Left hindlimb (tissue), 1 donor: Measurements from ENCODE around the gene CRP.
"Not testable (repeated sequence)": the region's sequence is repeated elsewhere in the genome, so short reads cannot be mapped to it uniquely, and the experiment has no call there.

Source experiments
- DNase-seq: peaks from one replicate; pipeline ENCODE4 v3.0.0-alpha.2; 2018

CRP gene, protein sequence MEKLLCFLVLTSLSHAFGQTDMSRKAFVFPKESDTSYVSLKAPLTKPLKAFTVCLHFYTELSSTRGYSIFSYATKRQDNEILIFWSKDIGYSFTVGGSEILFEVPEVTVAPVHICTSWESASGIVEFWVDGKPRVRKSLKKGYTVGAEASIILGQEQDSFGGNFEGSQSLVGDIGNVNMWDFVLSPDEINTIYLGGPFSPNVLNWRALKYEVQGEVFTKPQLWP

DNA sequence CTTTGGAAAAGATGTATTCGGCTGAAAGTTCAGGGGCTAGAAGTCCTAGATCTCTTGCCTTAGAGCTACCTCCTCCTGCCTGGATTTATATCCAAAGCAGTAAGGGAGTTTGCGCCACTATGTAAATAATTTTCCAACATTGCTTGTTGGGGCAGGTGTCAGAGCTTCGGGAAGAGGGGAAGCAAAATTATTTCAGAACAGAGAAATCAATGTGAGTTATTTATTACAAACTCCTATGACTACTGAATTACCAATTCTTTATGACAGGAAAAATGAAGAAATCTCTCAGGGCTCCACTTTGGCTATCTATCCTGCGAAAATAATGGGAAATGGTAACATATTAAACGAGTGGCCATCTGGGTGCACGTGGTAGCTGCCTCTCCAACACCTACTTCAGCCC lies at the start of gene CRP:
TSS of gene CRP (minus strand) at position 61 of the 400 bp plus-strand sequence. CDS start 104 bp downstream, outside the sequence.
- no peak for DNase-seq

DNA sequence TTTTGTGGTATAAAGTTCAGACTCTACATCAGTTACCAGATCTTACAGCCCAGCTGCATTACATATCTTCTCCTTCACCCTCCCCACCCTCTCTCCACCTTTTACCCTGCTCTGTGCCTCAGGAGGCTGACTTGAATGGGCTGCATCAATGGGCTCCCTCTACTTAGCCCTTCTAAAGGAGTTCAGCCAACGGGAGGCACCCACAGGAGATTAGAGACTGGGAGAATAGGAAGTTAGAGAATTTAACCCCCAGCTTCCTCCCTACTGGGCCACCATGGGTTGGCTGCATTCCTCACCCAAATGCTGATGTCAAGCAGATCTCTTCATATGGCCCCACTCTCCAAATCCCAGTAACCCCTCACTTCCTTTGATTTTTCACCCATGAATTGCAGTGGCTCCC lies 49.3 kb upstream of the CRP start:
- DNase-seq: no peak

DNA sequence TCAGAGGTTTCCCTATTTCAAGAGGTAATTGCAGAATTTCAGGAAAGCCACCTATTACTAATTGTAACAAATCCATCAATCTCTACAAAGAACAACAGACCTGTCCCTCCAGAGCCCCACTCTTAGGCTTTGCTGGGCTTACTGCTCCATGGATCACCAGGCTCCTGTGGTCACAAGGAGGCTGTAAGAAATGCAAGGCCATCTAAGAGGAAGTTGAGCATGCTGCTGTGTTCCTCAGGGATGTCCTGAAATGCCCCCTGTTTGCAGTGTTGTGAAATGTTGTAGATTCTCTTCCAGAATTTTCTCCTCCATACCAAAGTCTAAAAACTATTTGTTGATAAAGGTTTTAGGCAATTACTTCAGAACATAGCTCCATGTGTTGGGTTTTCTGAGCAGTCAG lies 42.0 kb upstream of the CRP start:
- DNase-seq: no peak

DNA sequence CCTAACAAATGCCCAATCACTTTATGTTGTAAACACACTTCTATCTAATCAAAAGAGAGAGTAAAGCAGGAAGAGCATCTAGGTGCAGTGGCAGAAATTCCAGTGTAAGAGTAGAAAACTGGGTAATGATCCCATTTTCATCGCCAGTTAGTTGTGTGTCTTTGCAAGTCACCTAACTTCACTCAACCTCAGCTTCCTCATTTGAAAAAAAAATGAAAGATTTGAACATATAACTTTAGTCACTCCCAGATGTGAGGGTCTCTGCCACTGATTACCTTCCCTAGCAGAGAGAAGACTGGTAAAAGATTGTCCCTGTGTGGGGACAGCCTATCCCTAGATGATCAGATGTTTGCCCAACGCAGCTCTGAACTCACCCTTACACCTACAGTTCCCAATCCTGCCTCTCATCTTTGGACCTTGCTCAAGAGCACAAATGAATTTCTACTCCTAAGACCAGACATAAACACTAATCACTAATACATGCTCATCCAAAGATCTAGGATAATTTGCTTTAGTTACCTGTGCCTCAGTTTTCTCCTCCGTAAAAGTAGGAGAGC lies 41.1 kb upstream of the CRP start:
- no peak for DNase-seq

DNA sequence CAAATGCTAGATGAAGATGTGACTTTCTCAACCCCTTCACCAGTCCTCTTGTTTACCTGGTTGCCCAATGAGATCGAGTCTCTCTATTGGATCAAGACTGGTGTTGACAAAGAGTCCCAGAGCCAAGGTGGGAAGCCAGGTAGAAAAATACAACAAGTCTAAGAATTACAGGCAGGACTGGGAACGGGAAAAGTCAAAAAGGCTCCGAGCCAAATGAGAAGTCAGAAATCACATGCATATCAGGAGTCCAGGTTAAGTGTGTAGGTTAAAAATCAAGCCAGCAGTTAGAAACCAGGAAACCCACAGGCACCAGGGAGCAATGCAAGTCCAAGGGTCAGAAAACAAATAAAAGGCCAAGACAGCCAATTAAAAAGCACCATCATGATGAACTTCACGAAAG lies 39.0 kb upstream of the CRP start:
- no peak for DNase-seq

DNA sequence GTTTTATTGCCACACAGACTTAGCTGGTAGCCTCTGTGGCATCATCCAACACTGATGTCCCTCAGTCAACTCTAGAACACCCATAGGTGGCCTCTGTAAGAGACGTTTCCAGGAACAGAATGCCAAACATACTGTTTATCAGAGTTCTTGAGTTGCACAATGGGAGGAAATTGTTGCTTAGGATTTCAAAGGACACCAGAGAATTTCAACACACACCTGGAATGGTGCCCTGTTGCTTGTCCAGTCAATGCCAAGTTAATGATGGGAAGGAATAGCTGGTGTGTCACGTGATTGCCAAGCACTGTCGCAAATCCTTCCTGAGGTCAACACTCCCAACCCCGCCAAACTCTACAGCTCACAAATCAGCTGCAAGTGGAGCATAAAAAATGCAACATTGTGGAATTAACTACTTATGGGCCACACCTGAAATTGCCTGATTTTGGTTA lies 37.8 kb upstream of the CRP start:
- DNase-seq: no peak

DNA sequence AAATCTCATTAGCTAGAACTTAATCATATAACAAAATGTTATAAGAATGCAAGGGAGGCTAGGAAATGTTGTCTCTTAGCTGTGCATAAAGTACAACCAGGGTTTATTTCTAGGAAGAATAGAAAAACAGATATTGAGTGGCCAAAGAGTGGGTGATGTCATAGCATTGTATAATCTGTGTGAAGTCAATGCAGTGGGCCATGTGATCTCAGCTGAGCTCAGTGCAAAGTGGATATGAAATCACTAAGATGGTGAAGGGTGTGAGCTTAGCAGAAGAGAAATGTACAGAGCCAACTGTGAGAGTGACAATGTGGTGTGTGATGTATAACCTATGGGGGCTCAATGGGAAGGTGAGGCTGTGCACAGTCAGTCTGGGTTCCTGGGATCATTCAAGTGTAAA lies 36.6 kb upstream of the CRP start:
- DNase-seq: no peak

DNA sequence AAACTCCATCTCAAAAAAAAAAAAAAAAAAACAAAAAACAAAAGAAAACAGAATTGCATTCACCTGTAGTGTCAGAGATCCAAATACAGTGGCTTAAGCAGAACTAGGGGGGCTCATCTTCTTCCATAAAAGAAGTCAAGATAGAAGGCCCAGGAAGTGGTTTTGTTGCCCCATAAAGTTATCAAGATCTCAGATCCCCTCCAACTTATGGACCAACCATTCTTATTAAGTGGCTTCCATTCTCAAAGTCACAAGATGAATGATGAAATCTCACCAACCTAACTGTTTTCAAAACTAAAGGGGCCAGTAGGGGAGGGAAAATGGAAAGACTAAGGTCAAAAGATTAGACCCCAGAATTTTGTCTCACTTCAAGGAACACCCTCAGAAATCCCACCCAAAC lies 36.2 kb upstream of the CRP start:
- DNase-seq: no peak

DNA sequence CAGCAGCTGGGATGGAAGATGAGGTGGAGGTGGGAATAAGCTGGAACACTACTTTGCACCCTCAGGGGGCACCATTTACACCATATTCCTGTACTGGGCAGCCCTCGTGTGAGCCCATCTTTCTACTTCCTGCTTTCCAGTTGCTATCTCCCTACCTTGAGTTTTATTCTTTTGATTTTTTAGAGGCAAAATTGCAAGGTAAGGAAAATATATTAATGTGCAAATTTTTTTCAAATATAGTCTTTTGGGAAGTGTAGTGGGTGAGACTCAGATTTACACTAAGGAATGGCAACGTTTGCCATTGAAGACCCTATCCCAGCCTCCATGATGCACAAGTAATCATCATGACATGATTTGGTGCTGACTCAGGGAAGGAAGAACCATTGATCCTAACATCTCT lies 35.2 kb upstream of the CRP start:
- no peak for DNase-seq

DNA sequence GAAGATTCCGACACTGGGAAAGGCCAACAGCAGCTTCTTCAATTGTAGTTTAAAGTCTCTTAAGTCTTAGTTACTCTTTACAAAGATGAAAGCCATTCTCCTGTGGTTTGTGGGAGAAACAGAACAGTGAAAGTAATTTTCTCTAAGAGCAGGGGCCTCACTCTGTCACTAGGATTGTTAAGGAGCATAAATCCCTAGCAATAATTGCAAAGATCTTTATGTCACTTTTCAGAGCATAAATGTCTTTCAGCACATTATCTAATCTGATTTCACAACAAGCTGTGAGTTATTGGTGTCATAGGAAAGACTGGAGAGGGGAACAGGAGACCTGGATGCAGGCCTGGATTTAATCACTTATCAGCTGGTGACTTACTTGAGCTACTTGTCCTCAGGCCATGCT lies 34.0 kb upstream of the CRP start:
- no peak for DNase-seq

DNA sequence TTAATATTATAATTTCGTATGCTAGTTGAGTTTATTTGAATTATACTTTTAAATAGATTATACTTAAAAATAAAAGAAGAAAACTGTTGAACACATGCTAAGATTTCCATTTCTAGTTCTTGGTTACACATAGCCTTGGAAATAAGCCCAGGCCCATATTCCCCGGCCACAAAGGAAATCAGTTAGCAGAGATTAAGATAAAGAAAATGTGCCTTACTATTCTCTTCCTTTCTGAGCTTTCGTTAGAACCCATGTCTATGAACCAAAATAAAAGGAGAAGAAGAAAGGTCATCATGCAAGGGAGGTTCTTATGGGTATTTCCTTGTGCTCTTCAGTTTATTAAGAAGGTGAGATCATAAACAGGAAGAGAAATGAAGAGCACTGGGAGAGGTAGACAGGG lies 32.3 kb upstream of the CRP start:
- DNase-seq: no peak

DNA sequence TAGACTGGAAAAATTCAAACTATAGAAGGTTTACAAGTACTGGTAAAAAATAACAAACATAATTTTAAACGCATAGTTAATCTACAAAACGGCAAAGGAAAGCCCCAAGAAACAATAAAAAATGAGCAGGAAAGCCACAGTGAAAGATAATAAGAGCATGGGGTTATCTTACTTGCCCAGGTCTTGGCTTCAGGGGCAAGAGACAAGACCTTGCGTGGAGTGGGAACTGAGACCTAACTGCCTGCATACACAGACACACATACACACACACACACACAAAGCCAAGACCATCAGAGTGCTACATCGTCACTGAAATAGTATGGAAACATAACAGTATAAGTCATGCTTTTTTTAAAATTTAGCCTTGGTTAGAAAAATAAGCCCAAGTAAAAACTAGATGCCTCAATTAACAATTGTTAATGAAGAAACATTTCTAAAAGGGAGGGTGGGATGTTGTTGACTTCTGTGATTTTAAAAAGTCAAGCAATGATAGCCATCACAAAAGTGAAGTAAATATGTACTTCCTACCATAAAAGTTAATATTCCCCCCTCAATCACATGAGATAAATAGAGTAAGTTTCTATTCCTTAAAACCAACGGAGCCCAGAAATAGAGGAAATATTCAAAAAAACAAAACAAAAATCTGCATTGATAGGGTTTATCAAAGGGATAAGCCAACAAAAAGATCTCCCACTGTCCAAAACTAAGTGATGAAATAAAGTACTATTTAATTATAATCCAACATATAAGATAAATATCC lies 29.4 kb upstream of the CRP start:
- DNase-seq: no peak

DNA sequence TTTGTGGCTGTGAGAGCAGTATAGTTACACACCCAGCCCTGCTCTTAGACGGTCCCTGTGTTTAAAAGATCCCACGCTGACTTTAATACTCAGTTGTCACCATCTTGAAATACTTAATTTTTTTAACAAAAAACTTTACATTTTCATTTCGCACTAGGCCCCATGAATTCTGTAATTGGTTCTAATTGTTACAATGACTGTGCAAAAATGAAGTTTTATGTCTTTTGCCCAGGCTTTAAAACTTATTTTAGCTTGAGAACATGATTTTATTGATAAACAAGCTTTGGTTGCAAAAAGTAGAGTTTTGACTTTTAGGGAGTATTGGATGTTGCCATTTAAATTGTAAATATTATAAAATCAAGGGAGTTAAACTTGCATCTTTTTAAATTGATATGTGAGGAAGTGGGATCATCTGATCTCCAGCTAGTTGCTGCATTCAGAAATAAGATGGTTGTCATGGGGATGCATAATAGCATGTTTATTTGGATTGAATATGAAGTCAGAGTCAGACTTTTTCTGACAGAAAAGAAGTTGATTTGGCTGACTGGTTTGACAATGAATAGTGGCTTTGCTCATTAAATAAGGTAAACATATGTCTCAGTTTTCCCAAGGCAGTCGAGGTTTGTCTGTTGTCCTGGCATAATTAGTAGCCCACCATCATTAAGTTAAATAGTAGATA lies 23.0 kb upstream of the CRP start:
- DNase-seq: no peak

DNA sequence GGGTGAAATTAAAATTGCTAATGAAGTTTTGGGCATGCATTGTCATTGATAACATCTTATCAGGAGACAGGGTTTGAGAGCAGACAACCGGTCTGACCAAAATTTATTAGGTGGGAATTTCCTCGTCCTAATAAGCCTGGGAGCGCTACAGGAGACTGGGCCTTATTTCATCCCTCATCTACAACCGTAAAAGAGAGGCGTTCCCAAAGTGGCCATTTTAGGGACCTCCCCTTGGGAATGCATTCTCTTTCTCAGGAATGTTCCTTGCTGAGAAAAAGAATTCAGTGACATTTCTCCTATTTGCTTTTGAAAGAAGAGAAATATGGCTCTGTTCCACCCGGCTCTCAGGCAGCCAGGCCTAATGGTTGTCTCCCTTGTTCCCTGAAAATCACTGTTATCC lies 8.8 kb upstream of the CRP start:
- DNase-seq: not testable (repeated sequence)

DNA sequence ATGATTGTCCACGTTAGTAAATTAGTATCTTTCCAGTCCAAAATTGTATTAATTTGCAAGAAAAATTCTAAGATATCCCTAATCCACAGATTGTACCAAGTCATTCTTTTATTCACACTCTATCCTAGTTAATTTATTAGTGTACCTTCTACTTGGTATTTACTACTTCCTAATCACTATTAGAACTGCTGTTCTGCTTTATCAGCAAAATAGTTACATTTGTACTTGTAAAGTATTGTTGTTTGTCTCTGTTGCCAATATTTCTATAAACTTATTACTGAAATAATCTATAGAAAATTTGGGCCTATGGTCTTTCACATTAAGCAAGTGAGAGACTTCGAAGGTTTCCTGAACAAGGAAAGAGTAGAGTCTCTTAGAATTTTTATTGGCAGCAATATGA lies 5.6 kb upstream of the CRP start:
- no peak for DNase-seq

DNA sequence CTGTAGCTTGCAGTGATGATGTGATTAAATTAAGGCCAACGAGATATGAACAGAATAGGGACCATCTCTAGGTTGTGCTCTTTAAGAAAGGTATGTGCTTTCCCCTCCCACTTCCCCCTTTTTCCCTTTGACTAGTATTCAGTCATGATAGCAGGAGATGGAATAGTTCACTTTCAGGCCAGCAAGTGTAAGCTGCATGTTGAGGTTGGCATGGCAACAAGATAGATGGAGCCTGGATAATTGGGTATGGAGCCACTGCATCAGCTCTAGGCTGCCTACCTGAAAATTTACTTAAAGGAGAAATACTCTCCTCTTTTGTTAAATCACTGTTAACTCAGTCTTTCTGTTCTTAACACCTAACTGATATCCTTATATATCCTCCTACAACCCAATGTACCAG lies 1.5 kb upstream of the CRP start:
- DNase-seq: no peak

DNA sequence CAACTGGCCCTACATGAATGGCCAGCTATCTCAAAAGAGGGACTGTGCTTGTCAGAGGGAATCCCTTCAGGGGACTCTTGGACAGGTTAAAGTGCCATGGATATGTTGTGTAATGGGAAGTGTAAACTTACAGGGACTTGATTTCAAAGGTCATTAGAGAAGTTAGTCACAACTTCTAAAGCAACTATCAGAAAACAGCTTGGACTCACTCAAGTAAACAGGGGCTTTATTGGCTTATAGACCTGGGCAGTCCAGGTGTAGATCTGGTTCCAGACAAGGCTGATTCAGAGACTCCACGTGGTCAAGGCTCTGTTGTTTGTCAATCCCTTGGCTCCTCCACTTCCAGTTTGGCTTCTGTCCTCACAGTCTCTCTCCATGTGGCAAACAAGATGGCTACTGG lies 2.3 kb downstream of the CRP start:
- DNase-seq: no peak

DNA sequence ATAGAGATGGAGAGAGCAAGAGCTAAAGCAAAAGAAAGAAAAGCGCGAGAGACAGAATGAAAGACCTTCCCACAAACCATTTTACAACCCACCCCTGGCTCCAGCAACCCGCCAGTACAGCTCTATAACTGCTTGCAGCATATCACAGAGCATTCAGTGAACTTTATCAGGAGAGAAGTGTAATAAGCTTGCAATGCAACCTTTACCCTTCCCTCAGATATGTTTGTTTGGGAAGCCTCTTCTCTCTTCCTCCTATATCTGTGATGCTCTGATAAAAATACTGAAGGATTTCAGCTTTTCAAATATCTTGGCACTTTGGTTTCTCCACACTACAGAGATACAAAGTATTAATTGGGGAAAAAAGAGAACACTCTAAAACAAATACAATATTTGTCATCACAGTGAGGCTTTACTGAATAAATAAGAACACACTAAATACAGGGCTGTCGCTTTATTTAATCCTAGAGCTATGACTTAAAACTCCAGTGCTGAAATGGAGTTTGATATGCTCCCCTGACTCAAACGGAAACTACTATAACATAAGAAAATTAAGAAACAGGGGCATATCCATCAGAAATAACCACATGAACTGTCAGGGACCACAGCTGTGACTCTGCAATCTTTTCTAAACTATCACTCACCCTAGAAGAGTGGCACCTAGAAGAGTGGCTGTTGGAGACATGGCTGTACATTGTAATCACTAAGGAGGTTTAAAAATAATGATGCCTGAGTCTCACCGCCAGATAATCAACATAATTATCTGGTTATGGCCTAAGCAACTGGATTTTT lies 6.7 kb downstream of the CRP start:
- DNase-seq: no peak

DNA sequence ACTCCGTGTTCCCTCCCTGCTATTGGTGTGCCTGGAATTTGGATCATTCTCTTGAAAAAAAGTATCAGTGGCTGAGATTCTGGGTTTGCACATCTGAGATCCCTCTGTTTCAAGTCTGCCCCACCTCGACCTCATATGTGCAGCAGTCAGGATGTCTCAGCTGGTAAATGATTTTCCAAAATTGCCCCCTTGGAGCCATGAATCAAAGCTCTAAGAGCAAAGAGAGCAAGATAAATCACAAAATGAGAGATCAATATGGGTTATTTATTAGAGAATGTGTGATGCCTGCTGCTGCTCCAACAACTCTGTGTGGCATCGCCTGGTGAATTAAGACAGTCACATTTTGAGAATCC lies 8.5 kb downstream of the CRP start:
- no peak for DNase-seq

DNA sequence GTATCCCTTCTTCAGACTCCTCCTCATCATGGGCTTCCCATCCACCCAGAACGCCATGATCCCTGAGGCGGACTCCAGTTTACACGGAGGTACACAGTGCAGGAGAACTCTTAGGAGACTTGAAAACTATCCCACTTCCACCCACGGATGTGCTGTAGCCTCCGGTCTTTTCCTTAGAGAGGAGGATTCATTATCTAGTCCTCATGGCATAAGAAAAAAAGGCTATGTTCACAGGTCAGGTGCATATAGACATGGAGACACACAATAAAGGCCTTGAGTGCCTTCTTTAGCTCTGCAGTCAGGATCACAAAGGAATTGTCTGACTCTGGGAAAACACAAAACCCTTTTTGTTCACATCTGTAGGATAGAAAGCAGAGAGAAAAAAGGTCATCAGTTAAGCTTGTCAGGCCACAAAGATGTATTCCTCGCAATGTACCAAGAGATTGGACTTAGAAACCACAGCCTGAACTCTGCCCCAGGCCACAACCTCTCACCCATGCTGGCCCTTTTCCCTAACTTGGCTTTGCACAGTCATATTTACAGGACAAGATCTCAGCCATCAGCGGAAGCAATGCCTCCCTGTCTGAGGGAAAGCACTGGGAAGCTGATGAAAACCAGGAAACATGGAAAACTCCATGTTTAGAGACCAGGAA lies 9.0 kb downstream of the CRP start:
- DNase-seq: no peak

DNA sequence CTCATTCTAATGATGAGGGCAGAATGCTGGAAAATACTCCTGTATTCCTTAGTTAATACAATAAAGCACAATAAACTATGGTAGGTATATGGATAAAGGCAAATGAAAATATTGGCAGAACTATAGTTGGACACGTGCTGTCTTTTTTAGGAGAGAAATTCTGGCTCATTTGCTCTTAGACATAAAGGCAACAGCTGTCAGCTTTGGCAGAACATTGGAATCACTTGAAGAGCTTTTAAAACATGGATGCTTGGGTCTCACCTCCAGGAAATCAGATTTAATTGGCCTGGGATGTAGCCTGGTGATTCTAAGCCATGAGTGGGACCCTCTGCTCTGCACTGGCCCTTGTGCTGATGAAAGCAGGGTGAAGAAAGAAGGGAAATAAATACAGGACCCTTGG lies 9.9 kb downstream of the CRP start:
- no peak for DNase-seq

DNA sequence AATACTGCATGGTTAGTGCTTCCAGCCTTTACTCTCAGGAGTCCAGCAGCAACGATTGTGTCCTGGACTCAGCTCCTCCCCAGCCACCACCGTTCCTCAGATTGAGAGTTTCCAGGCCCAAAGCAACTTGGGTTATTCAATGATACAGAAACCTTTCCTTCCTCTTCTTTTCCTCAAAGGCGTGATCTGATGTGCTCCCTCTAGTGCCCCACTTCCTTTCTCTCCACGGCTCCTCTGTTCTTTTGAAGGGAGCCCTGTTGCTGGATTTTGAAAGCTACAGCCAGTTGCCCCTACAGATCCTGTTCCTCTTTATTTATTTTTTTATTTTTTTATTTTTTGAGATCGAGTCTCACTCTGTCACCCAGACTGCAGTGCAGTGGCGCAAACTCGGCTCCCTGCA lies 14.1 kb downstream of the CRP start:
- no peak for DNase-seq

DNA sequence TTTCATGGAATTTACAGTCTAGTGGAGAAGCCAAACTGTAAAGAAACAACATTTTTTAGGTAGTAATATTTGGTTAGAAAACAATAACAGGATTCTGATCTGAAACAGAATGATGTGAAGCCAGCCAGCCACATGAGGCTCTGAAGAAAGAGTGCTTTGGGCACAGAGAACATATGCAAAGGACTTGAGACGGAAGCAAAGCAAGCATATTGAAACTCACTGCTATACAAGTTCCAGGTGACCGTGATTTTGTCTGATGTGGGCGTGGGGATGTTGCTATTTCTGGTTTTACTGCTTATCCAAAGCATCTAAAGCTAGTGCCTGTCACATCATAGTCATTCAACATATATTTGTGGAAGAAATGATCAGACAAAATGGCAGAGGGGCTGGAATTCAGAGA lies 14.7 kb downstream of the CRP start:
- DNase-seq: no peak
